ENCODE data around the gene TSTD2.

TSTD2 gene

GRCh38 chr9:97562542-97562941, 70.6 kb downstream of the TSTD2 start:
- DNase-seq (ENCODE audit: low read depth): no peak

- DNase-seq (ENCODE audit: low read depth): no peak
These were observed 71.7 kb downstream of the TSTD2 start for GRCh38 chr9:97561501-97561900.

- DNase-seq (ENCODE audit: low read depth): no peak
These were observed 72.3 kb downstream of the TSTD2 start for GRCh38 chr9:97560851-97561250.

GRCh38 chr9:97560154-97560553, 73.0 kb downstream of the TSTD2 start:
- no peak for DNase-seq (ENCODE audit: low read depth)

GRCh38 chr9:97559111-97559514, 74.1 kb downstream of the TSTD2 start:
- no peak for DNase-seq (ENCODE audit: low read depth)

- DNase-seq (ENCODE audit: low read depth): no peak
These were observed 74.5 kb downstream of the TSTD2 start for GRCh38 chr9:97558701-97559101.

- peak; percentile 53 for DNase-seq (ENCODE audit: low read depth)
These were observed 75.5 kb downstream of the TSTD2 start for GRCh38 chr9:97557606-97558095.

GRCh38 chr9:97556721-97557605, 76.2 kb downstream of the TSTD2 start:
- DNase-seq (ENCODE audit: low read depth): no peak

GRCh38 chr9:97556036-97556720, 77.0 kb downstream of the TSTD2 start:
- DNase-seq (ENCODE audit: low read depth): no peak

GRCh38 chr9:97555164-97555563, 78.0 kb downstream of the TSTD2 start:
- DNase-seq (ENCODE audit: low read depth): peak; percentile 53

- no peak for DNase-seq (ENCODE audit: low read depth)
These were observed 78.5 kb downstream of the TSTD2 start for GRCh38 chr9:97554566-97555075.

GRCh38 chr9:97553841-97554240, 79.3 kb downstream of the TSTD2 start:
- DNase-seq (ENCODE audit: low read depth): no peak

- no peak for DNase-seq (ENCODE audit: low read depth)
These were observed 80.0 kb downstream of the TSTD2 start for GRCh38 chr9:97553141-97553540.

GRCh38 chr9:97551308-97551707, 81.9 kb downstream of the TSTD2 start:
- DNase-seq (ENCODE audit: low read depth): no peak

- no peak for DNase-seq (ENCODE audit: low read depth)
These were observed 82.8 kb downstream of the TSTD2 start for GRCh38 chr9:97550386-97550785.
